Measurements from ENCODE around the gene RABGAP1L.
"Not testable (repeated sequence)": the region's sequence is repeated elsewhere in the genome, so short reads cannot be mapped to it uniquely, and the experiment has no call there.

The RABGAP1L gene

GRCh38 chr1:174153825-174154107, 5.6 kb upstream of the RABGAP1L start:
- no peak for DNase-seq (ENCODE audit: low spot score)

- DNase-seq (ENCODE audit: low spot score): no peak
Observed at GRCh38 chr1:174156437-174156836, 2.9 kb upstream of the RABGAP1L start.

- DNase-seq (ENCODE audit: low spot score): no peak
Observed at GRCh38 chr1:174157157-174157806, 2.0 kb upstream of the RABGAP1L start.

GRCh38 chr1:174158767-174159251, 511 bp upstream of the RABGAP1L start:
- no peak for DNase-seq (ENCODE audit: low spot score)

- DNase-seq (ENCODE audit: low spot score): no peak
Observed at GRCh38 chr1:174160109-174160473, 771 bp downstream of the RABGAP1L start.

GRCh38 chr1:174160603-174161002, 1.3 kb downstream of the RABGAP1L start:
- DNase-seq (ENCODE audit: low spot score): no peak

GRCh38 chr1:174161813-174162212, 2.5 kb downstream of the RABGAP1L start:
- no peak for DNase-seq (ENCODE audit: low spot score)

GRCh38 chr1:174164826-174165225, 5.5 kb downstream of the RABGAP1L start:
- DNase-seq (ENCODE audit: low spot score): no peak

GRCh38 chr1:174165471-174166137, 6.3 kb downstream of the RABGAP1L start:
- no peak for DNase-seq (ENCODE audit: low spot score)

GRCh38 chr1:174166530-174167264, 7.4 kb downstream of the RABGAP1L start:
- no peak for DNase-seq (ENCODE audit: low spot score)

GRCh38 chr1:174167265-174167803, 8.0 kb downstream of the RABGAP1L start:
- DNase-seq (ENCODE audit: low spot score): no peak

GRCh38 chr1:174169342-174169741, 10.0 kb downstream of the RABGAP1L start:
- no peak for DNase-seq (ENCODE audit: low spot score)

GRCh38 chr1:174171073-174171472, 11.8 kb downstream of the RABGAP1L start:
- no peak for DNase-seq (ENCODE audit: low spot score)

- DNase-seq (ENCODE audit: low spot score): no peak
Observed at GRCh38 chr1:174174461-174175329, 15.4 kb downstream of the RABGAP1L start.

GRCh38 chr1:174178459-174178858, 19.1 kb downstream of the RABGAP1L start:
- DNase-seq (ENCODE audit: low spot score): not testable (repeated sequence)

- no peak for DNase-seq (ENCODE audit: low spot score)
Observed at GRCh38 chr1:174189428-174190062, 30.2 kb downstream of the RABGAP1L start.

GRCh38 chr1:174190691-174191199, 31.4 kb downstream of the RABGAP1L start:
- no peak for DNase-seq (ENCODE audit: low spot score)

- DNase-seq (ENCODE audit: low spot score): no peak
Observed at GRCh38 chr1:174191349-174191862, 32.1 kb downstream of the RABGAP1L start.

- DNase-seq (ENCODE audit: low spot score): no peak
Observed at GRCh38 chr1:174194461-174194860, 35.1 kb downstream of the RABGAP1L start.

- no peak for DNase-seq (ENCODE audit: low spot score)
Observed at GRCh38 chr1:174197088-174197487, 37.8 kb downstream of the RABGAP1L start.

- DNase-seq (ENCODE audit: low spot score): no peak
Observed at GRCh38 chr1:174197547-174197946, 38.2 kb downstream of the RABGAP1L start.
